ENCODE data around the gene NBAS. TPM values are rescaled to one million over a fixed set of nuclear protein-coding genes. Genes with fewer than 3 reads are reported as not detected.
A peak's percentile ranks its signal among the peaks of the same experiment; 100 is the strongest.

The NBAS gene
- total and polyA plus RNA-seq, 9 of the 15 experiments (the other 6 are each of a cell fraction or from before 2014, with no cell fraction given) = 15.3 to 94.4 (median 69.9) TPM

GRCh38 chr2:15556311-15556930, 4.7 kb downstream of the NBAS start (continued):
- TF ChIP-seq, protein P1, sequence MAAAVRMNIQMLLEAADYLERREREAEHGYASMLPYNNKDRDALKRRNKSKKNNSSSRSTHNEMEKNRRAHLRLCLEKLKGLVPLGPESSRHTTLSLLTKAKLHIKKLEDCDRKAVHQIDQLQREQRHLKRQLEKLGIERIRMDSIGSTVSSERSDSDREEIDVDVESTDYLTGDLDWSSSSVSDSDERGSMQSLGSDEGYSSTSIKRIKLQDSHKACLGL (CRISPR knock-in tag; IDR thresholded peaks at IDR 0.05; ENCODE audit: borderline replicate concordance, poor library complexity, severe bottlenecking) = no peak
- TF ChIP-seq TFE3 (CRISPR knock-in tag; IDR thresholded peaks at IDR 0.05) (no peak), ZNF589 (CRISPR knock-in tag; IDR thresholded peaks at IDR 0.05; ENCODE audit: low read depth) (no peak), E2F4 (CRISPR knock-in tag; IDR thresholded peaks at IDR 0.05; ENCODE audit: low read depth) (no peak), KLF13 (tag; IDR thresholded peaks at IDR 0.05; ENCODE audit: borderline replicate concordance, low read depth) (no peak), NRF1 (conservative IDR thresholded peaks at IDR 0.05 in 1 of 2, IDR thresholded peaks at IDR 0.05 in 1 of 2) (no peak), MLLT1 (IDR thresholded peaks at IDR 0.05) (peak in 1 of 2 experiments; percentile 78; a peak in 2 of 4 replicates), ZNF764 (CRISPR knock-in tag; IDR thresholded peaks at IDR 0.05; ENCODE audit: low read depth) (no peak), MITF (IDR thresholded peaks at IDR 0.05) (peak; percentile 95), ZNF263 (CRISPR knock-in tag; IDR thresholded peaks at IDR 0.05; ENCODE audit: borderline replicate concordance) (no peak), RBM39 (optimal IDR thresholded peaks at IDR 0.05; ENCODE audit: low read depth, low read length) (no peak), TBP (optimal IDR thresholded peaks at IDR 0.05; ENCODE audit: low read depth, low read length) (peak; percentile 54), HOXB6 (CRISPR knock-in tag; IDR thresholded peaks at IDR 0.05; ENCODE audit: borderline replicate concordance) (no peak), KLF6 (CRISPR knock-in tag; IDR thresholded peaks at IDR 0.05; ENCODE audit: borderline replicate concordance) (no peak), ZNF398 (CRISPR knock-in tag; IDR thresholded peaks at IDR 0.05) (no peak), HEY1 (CRISPR knock-in tag; IDR thresholded peaks at IDR 0.05; ENCODE audit: borderline replicate concordance) (no peak)
- TF ChIP-seq, protein P2, sequence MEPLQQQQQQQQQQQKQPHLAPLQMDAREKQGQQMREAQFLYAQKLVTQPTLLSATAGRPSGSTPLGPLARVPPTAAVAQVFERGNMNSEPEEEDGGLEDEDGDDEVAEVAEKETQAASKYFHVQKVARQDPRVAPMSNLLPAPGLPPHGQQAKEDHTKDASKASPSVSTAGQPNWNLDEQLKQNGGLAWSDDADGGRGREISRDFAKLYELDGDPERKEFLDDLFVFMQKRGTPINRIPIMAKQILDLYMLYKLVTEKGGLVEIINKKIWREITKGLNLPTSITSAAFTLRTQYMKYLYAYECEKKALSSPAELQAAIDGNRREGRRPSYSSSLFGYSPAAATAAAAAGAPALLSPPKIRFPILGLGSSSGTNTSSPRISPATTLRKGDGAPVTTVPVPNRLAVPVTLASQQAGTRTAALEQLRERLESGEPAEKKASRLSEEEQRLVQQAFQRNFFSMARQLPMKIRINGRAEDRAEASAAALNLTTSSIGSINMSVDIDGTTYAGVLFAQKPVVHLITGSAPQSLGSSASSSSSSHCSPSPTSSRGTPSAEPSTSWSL (CRISPR knock-in tag; IDR thresholded peaks at IDR 0.05; ENCODE audit: borderline replicate concordance) = no peak

Data from K562 (cell line).